GM19438 (cell line): ENCODE measurements around the gene GP1BB.

Experiments used
- ATAC-seq: cut with Tn5 transposase; IDR thresholded peaks from one replicate; pipeline ENCODE4 v1.9.1; 2021; ENCODE audit warnings: low read depth; ENCODE audit not compliant: unreplicated experiment

GP1BB gene

DNA sequence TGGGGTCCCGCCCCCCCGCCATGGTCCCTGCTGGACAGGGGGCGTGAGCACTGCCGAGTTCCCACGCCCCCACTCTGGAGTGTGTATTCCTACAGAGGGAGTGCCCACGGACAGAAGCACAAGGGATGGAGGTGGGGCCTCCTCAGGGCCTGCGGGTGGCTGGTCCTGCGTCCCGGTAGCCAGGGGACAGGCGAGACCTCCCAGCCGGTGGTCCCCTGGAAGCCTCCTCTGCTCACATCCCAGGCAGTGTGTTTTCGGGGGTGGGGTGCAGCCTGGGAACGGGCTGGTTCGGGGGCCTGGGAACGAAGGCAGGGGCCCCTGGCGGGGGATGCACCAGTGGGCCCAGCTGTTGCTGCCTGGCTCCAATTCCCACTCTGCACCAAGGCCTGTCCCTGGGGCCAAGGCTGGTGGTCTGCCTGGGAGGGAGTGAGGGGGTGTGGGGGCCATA is 16.1 kb downstream of the GP1BB start:
- ATAC-seq, result no peak

DNA sequence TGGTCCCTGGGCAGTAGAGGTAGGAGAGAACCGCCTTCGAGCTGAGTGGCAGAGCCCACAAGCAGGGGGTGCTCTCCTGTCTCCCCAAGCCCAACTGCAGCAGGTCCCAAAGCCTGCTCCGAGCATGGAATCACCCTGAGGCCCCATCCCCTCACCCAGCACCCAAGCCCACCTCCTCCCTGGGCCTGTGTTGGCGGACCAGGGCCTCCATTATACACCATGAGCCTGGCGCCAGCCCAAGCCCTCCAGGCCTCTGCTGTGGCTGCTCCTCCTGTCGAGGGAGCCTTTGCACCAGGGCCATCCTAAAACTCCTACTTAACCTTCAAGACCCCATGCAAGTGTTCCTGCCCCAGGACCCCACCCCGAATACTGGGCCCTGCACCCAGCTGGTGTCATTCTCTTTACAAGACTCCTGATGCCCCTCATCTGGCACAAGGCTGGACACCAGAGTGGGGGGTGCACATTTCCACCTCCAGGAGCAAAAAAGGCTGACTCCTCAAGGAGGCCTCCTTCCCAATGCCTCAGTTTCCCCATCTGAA is 16.6 kb downstream of the GP1BB start:
- ATAC-seq, result no peak

DNA sequence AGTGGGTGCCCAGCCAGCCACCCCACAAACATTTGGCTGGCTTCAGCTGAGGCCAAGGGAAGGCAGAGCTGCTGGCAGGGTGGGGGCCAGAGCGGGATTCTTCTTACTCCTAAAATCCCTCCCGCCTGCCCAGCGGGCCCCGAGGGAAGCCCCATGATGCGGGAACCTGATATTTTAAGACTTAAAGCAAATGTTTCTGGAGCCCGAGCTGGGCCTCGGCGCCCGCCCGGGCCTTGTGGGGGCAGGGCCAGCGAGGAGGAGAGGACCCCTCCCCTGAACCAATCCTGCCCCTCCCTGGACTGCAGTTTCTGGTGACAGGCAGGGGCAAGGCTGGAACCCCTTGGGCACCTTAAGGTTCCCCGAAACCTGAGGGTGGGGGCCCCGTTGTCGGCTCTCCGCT is 17.2 kb downstream of the GP1BB start:
- no peak for ATAC-seq

- ATAC-seq, result no peak
Measured at GRCh38 chr22:19741053-19741452, 17.7 kb downstream of the GP1BB start.

- ATAC-seq, result no peak
Measured at GRCh38 chr22:19742160-19743066, 19.1 kb downstream of the GP1BB start.

DNA sequence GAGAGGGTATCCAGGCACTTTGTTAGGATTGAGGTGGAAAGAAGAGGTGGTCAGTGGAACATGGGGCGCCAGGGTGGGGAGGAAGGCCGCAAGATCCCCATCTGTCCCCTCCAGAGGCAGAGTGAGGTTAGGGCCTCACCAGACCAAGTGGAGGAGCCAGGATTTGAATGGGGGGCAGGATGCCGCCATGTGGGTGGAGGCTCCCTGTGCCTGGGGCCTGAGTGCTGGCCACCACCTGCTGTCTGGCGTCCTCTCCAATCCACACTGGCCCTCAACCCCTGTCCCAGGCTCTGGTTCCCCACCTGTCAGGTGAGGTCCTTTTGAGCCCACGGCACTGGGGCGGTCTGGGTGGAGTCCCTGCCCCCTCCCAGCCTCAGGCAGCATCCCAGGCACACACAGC is 19.7 kb downstream of the GP1BB start:
- no peak for ATAC-seq

GRCh38 chr22:19743651-19744050 is 20.3 kb downstream of the GP1BB start:
- no peak for ATAC-seq

DNA sequence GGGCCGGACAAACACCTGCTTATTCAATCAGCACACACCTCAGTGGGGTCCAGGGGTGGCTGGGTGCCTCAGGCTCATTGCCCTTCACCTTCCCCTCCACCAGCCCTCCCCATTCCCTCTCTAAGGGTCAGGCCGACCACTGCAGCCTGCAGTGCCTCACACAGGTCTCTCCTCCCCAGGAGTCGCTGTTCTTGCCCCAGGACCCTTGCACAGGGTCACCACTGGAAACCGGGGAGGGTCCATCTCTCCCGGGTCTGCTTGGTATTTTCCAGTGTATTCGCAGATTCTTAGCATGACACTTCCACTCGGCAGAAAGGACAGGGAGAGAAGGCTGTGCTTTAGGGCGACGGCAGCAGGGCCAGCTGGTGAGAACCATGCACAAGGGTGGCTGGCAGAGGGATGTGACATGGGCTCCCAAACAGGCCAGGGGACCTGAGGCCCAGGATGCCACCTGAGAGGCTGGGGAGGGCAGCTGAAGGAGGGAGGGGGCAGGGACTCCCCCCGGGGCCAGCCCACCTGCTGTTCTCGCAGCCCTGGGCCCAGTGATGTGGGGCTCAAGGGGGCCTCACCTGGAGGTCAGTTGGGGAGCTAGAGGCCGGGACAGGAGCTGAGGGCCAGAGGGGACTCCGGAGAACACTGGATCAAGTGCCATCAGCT is 21.1 kb downstream of the GP1BB start:
- ATAC-seq, result no peak

DNA sequence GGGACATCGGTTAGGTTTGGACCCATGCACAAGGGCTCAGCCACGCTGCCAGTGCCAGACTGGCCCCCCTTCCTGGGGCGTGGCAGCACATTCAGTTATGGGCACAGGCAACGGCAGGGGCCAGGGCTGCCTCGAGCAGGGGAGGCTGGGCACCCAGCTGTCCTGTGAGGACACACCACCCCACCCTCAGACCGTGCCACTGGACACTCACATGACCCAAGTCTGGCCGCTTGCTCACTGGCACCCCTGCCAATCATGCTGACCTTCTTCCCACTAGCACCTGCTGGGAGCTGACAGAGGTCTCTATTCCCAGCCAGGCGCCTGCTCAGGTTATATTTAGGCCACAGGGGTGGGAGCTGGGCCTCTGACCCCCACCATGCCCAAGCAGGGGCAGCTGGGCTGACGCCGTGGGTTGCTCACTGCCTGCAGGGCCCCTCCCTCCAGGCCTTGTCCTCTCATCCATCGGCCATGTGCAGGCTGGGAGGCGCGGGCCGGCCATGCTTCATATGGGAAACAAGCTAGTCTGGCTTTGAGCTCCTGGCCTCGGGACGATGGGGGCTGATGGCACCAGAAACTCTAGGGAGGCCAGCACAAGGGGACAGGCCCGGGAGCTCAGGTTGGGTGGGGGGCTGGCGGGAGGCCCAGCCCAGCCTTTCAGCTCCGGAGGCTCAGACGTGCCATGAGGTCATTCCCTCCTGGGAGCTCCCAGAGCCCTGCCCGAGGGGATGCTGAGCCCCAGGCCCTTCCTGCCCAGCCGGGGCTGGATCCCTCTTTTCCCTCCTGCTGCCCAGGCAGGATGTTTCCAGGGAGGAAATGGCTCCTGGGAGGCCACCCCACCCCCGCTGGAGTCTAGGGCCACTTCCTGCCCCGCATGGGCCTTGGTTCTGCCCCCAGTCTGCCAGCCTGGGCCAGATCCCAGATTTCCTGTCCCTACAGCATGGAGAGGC is 22.1 kb downstream of the GP1BB start:
- no peak for ATAC-seq

DNA sequence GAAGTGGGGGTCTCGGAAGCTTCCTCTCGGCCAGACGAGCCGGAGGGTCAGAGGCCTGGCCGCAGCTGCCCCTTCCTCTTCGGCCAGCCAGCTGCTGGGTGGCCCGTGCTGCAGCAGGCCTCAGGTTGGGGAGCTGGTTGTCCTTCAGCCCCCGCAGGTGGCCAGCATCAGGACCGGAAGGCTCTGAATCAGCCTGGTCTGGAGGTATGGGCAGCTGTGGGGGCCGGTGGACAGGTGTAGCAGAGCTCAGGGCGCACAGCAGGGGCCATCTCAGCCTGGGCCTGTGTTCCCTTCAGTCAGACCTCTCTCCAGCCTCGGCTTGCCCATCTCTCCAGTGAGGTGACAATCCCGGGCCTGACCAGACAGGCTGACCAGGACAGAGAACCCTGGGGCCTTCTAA is 23.4 kb downstream of the GP1BB start:
- ATAC-seq, result no peak

DNA sequence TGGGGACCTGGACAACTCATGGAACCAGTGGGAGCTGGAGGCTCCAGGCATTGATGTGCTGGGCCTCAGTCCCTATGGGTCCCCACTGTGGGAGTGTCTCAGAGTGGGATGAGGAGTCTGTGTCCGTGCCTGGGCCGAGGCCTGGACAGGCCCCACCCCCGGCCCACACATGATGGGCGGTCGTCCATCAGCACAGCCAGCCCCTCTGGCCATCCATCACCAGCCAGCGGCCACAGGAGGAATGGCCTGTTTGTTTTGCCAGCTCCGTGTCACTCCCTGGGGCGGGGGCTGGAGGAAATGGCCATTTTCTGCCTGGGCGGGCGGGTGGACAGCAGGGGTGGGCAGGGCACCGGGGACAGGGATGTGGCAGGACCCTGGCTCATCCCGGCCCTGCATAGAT is 24.2 kb downstream of the GP1BB start:
- no peak for ATAC-seq

DNA sequence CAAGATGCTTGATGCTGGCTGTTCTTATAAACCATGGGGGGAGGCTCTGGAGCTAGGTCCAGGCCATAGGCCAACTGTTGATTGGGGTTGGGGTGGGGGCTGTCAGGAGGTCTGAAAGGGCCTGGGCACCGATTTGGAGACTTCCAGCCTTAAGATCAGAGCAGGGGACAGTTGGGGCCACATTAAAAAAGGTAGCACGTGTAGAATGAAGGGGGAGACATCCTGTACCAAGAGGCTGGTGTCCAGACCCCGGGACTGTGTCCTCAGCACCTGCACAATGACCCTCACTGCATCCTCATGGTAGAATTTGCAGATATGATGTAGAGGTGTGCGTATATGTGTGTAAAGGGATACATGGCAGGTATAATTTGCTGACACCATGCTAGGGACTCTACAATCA is 24.8 kb downstream of the GP1BB start:
- no peak for ATAC-seq

DNA sequence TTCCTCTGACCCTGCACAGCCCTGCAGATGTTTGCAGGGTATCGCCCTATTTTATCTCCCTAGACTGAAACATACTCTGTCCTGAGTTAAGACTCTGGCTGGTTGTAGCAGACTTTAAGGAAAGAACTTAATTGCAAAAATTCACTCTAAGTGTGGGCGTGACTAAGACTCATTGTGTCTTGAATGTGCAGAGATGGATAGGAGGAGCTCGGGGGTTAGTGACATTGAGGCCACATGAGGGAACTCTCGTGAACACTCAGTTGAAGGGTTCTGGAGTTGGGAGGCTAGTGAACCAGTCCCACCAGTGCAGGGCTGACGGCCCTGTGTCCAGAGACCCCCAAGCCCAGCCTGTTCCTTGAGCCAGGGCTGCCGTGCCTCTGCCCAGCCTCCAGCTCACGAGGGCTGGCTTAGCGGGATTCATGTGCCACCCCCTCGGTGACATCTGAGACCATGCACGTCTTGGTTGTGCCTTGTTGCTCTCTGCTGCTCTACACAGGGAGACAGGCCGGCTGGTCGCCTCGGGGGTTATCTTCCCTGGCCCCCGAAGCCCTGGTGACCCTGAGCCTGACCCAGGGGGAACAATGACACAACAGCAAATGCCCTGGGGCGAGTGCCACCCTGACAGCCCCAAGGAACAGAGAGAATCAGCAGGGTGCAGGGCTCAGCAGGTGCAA is 25.8 kb downstream of the GP1BB start:
- no peak for ATAC-seq

GRCh38 chr22:19749876-19750275 is 26.5 kb downstream of the GP1BB start:
- ATAC-seq, result no peak

GRCh38 chr22:19750507-19751490 is 27.5 kb downstream of the GP1BB start:
- ATAC-seq, result no peak

DNA sequence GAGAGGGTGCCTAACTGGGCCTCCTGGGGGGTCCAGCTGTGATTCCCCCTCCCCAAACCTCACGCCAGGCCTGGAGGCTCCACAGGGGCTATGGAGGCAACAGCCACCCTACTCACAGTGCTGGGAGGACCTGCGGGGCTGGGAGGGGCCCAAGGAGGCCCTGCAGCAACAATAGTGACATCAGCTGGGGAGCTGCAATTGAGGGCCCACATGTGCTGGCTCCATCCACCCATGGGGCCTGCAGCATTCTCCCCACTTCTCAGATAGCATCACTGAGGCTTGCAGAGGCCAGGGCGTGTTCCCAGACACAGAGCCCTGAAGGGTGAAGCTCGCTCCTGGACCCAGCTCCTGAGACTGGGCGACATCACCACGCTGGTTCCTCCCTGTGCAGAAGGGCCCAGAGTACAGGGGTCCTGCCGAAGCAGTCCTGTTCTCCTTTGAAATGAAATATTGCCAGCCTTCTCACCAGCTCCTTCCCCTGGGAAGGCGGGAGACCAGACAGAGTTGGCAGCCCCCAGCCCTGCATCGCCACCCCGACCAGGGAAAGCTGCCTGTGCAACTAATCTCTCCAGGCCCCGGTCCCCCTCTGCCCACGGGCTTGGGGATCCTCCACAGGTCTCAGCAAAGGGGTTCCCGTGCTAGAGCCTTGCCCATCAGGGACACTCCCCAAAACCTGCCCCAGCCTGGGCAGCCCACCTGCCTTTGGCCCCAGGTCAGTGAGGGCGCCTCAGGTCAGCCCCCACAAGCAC is 28.3 kb downstream of the GP1BB start:
- no peak for ATAC-seq

- no peak for ATAC-seq
Measured at GRCh38 chr22:19753090-19753842, 29.9 kb downstream of the GP1BB start.
